ENCODE data around the gene BCLAF1.

DNA sequence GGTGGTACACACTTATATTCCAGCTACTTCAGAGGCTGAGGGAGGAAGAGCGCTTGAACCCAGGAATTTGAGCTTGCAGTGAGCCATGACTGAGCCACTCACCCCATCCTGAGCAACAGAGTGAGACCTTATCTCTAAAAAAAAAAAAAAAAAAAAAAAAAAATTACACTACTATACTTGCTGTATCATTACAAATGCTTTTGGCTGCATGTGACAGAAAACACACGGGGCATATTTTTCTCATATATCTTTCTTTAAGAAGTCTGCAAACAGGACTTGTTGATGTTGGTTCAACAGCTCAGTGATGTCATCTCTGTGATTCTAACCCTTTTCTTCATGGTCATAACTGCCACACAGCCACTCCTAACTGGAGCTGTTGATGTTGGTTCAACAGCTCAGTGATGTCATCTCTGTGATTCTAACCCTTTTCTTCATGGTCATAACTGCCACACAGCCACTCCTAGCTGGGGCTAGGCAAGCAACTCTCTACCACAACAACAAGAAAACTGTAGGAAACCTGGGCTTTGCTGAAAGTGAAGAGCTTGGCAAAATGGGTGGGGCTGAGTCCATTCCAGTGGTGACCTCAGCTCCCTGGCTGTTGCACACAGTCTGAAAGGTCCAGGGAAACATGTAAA is 59.3 kb downstream of the BCLAF1 start:
- TF ChIP-seq, protein P1, sequence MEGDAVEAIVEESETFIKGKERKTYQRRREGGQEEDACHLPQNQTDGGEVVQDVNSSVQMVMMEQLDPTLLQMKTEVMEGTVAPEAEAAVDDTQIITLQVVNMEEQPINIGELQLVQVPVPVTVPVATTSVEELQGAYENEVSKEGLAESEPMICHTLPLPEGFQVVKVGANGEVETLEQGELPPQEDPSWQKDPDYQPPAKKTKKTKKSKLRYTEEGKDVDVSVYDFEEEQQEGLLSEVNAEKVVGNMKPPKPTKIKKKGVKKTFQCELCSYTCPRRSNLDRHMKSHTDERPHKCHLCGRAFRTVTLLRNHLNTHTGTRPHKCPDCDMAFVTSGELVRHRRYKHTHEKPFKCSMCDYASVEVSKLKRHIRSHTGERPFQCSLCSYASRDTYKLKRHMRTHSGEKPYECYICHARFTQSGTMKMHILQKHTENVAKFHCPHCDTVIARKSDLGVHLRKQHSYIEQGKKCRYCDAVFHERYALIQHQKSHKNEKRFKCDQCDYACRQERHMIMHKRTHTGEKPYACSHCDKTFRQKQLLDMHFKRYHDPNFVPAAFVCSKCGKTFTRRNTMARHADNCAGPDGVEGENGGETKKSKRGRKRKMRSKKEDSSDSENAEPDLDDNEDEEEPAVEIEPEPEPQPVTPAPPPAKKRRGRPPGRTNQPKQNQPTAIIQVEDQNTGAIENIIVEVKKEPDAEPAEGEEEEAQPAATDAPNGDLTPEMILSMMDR (IDR thresholded peaks at IDR 0.05; ENCODE audit: low read length) = no peak
- no peak for TF ChIP-seq EZH2 (IDR thresholded peaks at IDR 0.05; ENCODE audit: borderline replicate concordance, low read length)
